Calu3 (cell line): Measurements from ENCODE around the gene LARP1B. TPM values are rescaled to one million over a fixed set of nuclear protein-coding genes. Genes with fewer than 3 reads are reported as not detected.
"Not testable (repeated sequence)": the region's sequence is repeated elsewhere in the genome, so short reads cannot be mapped to it uniquely, and the experiment has no call there.

Experiments used
- BruUV-seq: library from RNA; stranded (reverse); fragments of 400-500 nt; replicated peaks from 2 replicates; lab custom pipeline; 2021; lab: Mats Ljungman, UMichigan
- CTCF ChIA-PET: fragments of 300-600 bp; sonication (Branson Sonifier 250); formaldehyde crosslinking; loops from one replicate; lab custom pipeline; 2022; ENCODE audit warnings: antibody characterized with exemption; lab: Charles Lee
- DNase-seq: peaks from one replicate; pipeline ENCODE4 v3.0.0; 2022
- H3K27ac Mint-ChIP-seq: one replicate; pipeline ENCODE4 v1.8.0; 2022; ENCODE audit warnings: mixed read lengths; ENCODE audit not compliant: unreplicated experiment
- H3K27me3 Mint-ChIP-seq: one replicate; pipeline ENCODE4 v1.8.0; 2022; ENCODE audit warnings: mixed read lengths; ENCODE audit not compliant: unreplicated experiment
- H3K36me3 Mint-ChIP-seq: one replicate; pipeline ENCODE4 v1.8.0; 2022; ENCODE audit warnings: mild to moderate bottlenecking, moderate library complexity, mixed read lengths; ENCODE audit not compliant: insufficient read depth, unreplicated experiment
- H3K4me1 Mint-ChIP-seq: one replicate; pipeline ENCODE4 v1.8.0; 2022; ENCODE audit warnings: mild to moderate bottlenecking, low read depth, mixed read lengths; ENCODE audit not compliant: unreplicated experiment
- H3K4me3 Mint-ChIP-seq: one replicate; pipeline ENCODE4 v1.8.0; 2022; ENCODE audit warnings: mild to moderate bottlenecking, low read depth, moderate library complexity, mixed read lengths; ENCODE audit not compliant: unreplicated experiment
- H3K9me3 Mint-ChIP-seq: one replicate; pipeline ENCODE4 v1.8.0; 2022; ENCODE audit warnings: low read depth, mixed read lengths; ENCODE audit not compliant: unreplicated experiment
- CTCF ChIP-seq: fragments of 200-600 bp; IDR thresholded peaks from one replicate; pipeline ENCODE4 v1.8.0; 2022; ENCODE audit warnings: antibody characterized with exemption; ENCODE audit not compliant: unreplicated experiment
- intact Hi-C: fragments of 100-400 bp; cut with micrococcal nuclease; formaldehyde crosslinking; loops from one replicate; pipeline ENCODE4 v1.10.0; 2022; ENCODE audit not compliant: unreplicated experiment
- total RNA-seq: library from RNA; stranded (reverse); gene quantifications from 2 replicates; pipeline ENCODE4 v1.2.3, GENCODE V29; 2022

The LARP1B gene
- total RNA-seq, 1 experiment from 2014 or later = 19.7 TPM

- Mint-ChIP-seq H3K27me3 (no peaks in the 10 kb centered on the region), H3K4me3 (no peak overlapping the region), H3K36me3 (no peaks in the 10 kb centered on the region), H3K27ac (no peak overlapping the region), H3K4me1 (no peaks in the 10 kb centered on the region), H3K9me3 (peaks cover 4% of the 10 kb centered on the region)
- no TSS peak for BruUV-seq
- DNase-seq = no peak
- TF ChIP-seq CTCF = no peak
- CTCF ChIA-PET = no interaction called here
- intact Hi-C loops = no loop called here
These were observed 186.8 kb downstream of the LARP1B start for GRCh38 chr4:128247906-128248305.

- DNase-seq = no peak
- Mint-ChIP-seq H3K36me3 (no peaks in the 10 kb centered on the region), H3K4me3 (no peak overlapping the region), H3K4me1 (no peaks in the 10 kb centered on the region), H3K27ac (no peak overlapping the region), H3K27me3 (no peaks in the 10 kb centered on the region), H3K9me3 (peaks cover 4% of the 10 kb centered on the region)
- CTCF ChIA-PET = no interaction called here
- no peak for TF ChIP-seq CTCF
- intact Hi-C loops = no loop called here
- BruUV-seq = no TSS peak
These were observed 188.9 kb downstream of the LARP1B start for GRCh38 chr4:128249787-128250668.

- Mint-ChIP-seq H3K4me1 (peaks cover 16% of the 10 kb centered on the region), H3K27me3 (no peaks in the 10 kb centered on the region), H3K36me3 (no peaks in the 10 kb centered on the region), H3K27ac (no peak overlapping the region), H3K9me3 (peaks cover 4% of the 10 kb centered on the region), H3K4me3 (no peak overlapping the region)
- no TSS peak for BruUV-seq
- no peak for TF ChIP-seq CTCF
- no peak for DNase-seq
- intact Hi-C loops = no loop called here
- CTCF ChIA-PET = no interaction called here
These were observed 194.8 kb downstream of the LARP1B start for GRCh38 chr4:128255906-128256305.

- BruUV-seq = no TSS peak
- no peak overlapping the region for H3K27ac Mint-ChIP-seq
- TF ChIP-seq CTCF = no peak
- CTCF ChIA-PET = no interaction called here
- H3K4me1 Mint-ChIP-seq = peaks cover 22% of the 10 kb centered on the region
- no peak overlapping the region for H3K4me3 Mint-ChIP-seq
- no peaks in the 10 kb centered on the region for H3K36me3 Mint-ChIP-seq
- no peak for DNase-seq
- intact Hi-C loops = no loop called here
- H3K27me3 Mint-ChIP-seq = no peaks in the 10 kb centered on the region
- peaks cover 7% of the 10 kb centered on the region for H3K9me3 Mint-ChIP-seq
These were observed 195.4 kb downstream of the LARP1B start for GRCh38 chr4:128256539-128256938.

- H3K27me3 Mint-ChIP-seq, DNase-seq, H3K9me3 Mint-ChIP-seq, BruUV-seq, H3K36me3 Mint-ChIP-seq, CTCF ChIA-PET, H3K4me3 Mint-ChIP-seq, H3K27ac Mint-ChIP-seq, intact Hi-C loops: not testable (repeated sequence)
- H3K4me1 Mint-ChIP-seq = peaks cover 25% of the 10 kb centered on the region
These were observed 197.1 kb downstream of the LARP1B start for GRCh38 chr4:128258166-128258565.

- H3K27me3 Mint-ChIP-seq, BruUV-seq, CTCF ChIA-PET, intact Hi-C loops, H3K36me3 Mint-ChIP-seq, H3K9me3 Mint-ChIP-seq, H3K27ac Mint-ChIP-seq, DNase-seq, H3K4me3 Mint-ChIP-seq: not testable (repeated sequence)
- peaks cover 25% of the 10 kb centered on the region for H3K4me1 Mint-ChIP-seq
These were observed 198.8 kb downstream of the LARP1B start for GRCh38 chr4:128259889-128260288.
